ENCODE measurements around the gene ATP6V1B1. TPM values are rescaled to one million over a fixed set of nuclear protein-coding genes. Genes with fewer than 3 reads are reported as not detected.

The ATP6V1B1 gene
- total and polyA plus RNA-seq, 2 of the 4 experiments (the other 2 are of a cell fraction): 1.3 TPM; not detected in 1

DNA sequence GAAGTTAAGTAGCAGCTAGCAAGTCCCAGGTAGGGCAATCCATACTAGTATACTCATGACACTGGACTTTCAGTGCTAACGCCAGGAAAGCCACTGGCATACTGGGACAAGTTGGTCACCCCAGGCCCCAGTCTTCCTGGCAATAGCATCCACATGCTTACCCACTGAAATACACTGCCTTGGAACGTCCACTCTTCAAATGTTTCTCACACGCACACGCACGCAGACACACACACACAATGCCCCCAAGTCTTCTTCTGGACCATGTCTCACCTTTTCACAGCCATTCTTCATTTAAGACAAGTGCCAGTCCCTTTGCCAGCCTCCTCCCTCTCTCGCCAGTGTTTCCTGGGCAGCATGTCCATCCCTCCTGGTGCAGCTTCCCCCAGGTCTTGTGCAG, 67.7 kb downstream of the ATP6V1B1 start:
- Histone ChIP-seq H3K27ac (ENCODE audit: insufficient read depth, low read length) (no peak overlapping the region), H3K9me3 (ENCODE audit: control insufficient read depth, insufficient read depth, low read length) (no peaks in the 10 kb centered on the region), H3K4me1 (ENCODE audit: control insufficient read depth, insufficient read depth, low read length) (peaks cover 2% of the 10 kb centered on the region; the same call in 1 of the 2 replicates), H3K4ac (ENCODE audit: low read depth, low read length) (no peak overlapping the region), H3K14ac (replicated peaks; ENCODE audit: low read depth, low read length) (no peak overlapping the region), H3K4me2 (ENCODE audit: low read depth, low read length) (no peak overlapping the region), H2BK5ac (ENCODE audit: low read depth, low read length, poor library complexity, severe bottlenecking) (no peak overlapping the region), H2BK20ac (ENCODE audit: low read depth, low read length) (no peak overlapping the region), H4K20me1 (ENCODE audit: insufficient read depth, low read length) (no peaks in the 10 kb centered on the region), H4K91ac (ENCODE audit: insufficient read depth, low read depth, low read length) (no peak overlapping the region), H3K36me3 (ENCODE audit: control insufficient read depth, insufficient read depth, low read length) (no peaks in the 10 kb centered on the region), H3K9ac (ENCODE audit: low read depth, low read length) (no peak overlapping the region), H2AK9ac (replicated peaks; ENCODE audit: low read depth, low read length, poor library complexity) (no peak overlapping the region), H4K8ac (ENCODE audit: low read depth in 2 of 2, low read length in 2 of 2) (no peak overlapping the region), H2AK5ac (ENCODE audit: low read depth, low read length) (no peak overlapping the region), H3K23ac (ENCODE audit: low read depth, low read length) (no peak overlapping the region), H2AFZ (replicated peaks; ENCODE audit: low read length, poor library complexity) (no peak overlapping the region), H3K27me3 (ENCODE audit: control insufficient read depth, insufficient read depth, low read length) (peaks cover 5% of the 10 kb centered on the region; the same call in 1 of the 2 replicates), H3K18ac (ENCODE audit: low read depth, low read length) (no peak overlapping the region), H3K56ac (ENCODE audit: extremely low read depth, insufficient read depth, low read length) (no peak overlapping the region), H3K4me3 (ENCODE audit: insufficient read depth, low read depth, low read length) (no peak overlapping the region), H3K79me1 (ENCODE audit: low read depth in 1 of 2, low read length in 2 of 2) (no peaks in the 10 kb centered on the region), H3K9me1 (ENCODE audit: insufficient read depth, low read length) (no peaks in the 10 kb centered on the region; the same call in 1 of the 2 replicates), H2BK120ac (ENCODE audit: low read depth, low read length) (no peak overlapping the region), H4K5ac (ENCODE audit: low read depth, low read length) (no peak overlapping the region), H2BK15ac (ENCODE audit: low read depth, low read length) (no peak overlapping the region)
- dilution Hi-C loops (cut with HindIII; ENCODE audit: low sequenced_read_pairs, unreplicated experiment): no loop called here
- 80% methylated on average over 4 of the region's 6 CpGs; no CpG with 5 or more reads in 1 of the 2 experiments for WGBS, 2 experiments (ENCODE audit: extremely low coverage in 2 of 2, insufficient read length in 1 of 2)
- ChIA-PET POLR2A (ENCODE audit: unreplicated experiment) (no interaction called here), CTCF (no interaction called here)
- no peak for TF ChIP-seq CHD1 (IDR thresholded peaks at IDR 0.05; ENCODE audit: low read depth, low read length)
- TF ChIP-seq, protein P1, sequence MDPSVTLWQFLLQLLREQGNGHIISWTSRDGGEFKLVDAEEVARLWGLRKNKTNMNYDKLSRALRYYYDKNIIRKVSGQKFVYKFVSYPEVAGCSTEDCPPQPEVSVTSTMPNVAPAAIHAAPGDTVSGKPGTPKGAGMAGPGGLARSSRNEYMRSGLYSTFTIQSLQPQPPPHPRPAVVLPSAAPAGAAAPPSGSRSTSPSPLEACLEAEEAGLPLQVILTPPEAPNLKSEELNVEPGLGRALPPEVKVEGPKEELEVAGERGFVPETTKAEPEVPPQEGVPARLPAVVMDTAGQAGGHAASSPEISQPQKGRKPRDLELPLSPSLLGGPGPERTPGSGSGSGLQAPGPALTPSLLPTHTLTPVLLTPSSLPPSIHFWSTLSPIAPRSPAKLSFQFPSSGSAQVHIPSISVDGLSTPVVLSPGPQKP (IDR thresholded peaks at IDR 0.05; ENCODE audit: borderline replicate concordance, low read depth, low read length): no peak
- TF ChIP-seq, protein P2, sequence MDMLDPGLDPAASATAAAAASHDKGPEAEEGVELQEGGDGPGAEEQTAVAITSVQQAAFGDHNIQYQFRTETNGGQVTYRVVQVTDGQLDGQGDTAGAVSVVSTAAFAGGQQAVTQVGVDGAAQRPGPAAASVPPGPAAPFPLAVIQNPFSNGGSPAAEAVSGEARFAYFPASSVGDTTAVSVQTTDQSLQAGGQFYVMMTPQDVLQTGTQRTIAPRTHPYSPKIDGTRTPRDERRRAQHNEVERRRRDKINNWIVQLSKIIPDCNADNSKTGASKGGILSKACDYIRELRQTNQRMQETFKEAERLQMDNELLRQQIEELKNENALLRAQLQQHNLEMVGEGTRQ (IDR thresholded peaks at IDR 0.05; ENCODE audit: low read depth, low read length): no peak
- no peak for TF ChIP-seq CEBPB (IDR thresholded peaks at IDR 0.05; ENCODE audit: low read depth, low read length)
- no peak for TF ChIP-seq SMC3 (IDR thresholded peaks at IDR 0.05; ENCODE audit: low read depth, low read length)
- no peak for TF ChIP-seq NFE2L2 (IDR thresholded peaks at IDR 0.05; ENCODE audit: low read depth, low read length)
- TF ChIP-seq RAD21 (IDR thresholded peaks at IDR 0.05; ENCODE audit: low read length): no peak
- TF ChIP-seq RCOR1 (IDR thresholded peaks at IDR 0.05; ENCODE audit: insufficient replicate concordance, low read length): no peak
- no peak for TF ChIP-seq FOS (IDR thresholded peaks at IDR 0.05; ENCODE audit: low read depth, low read length)
- no peak for TF ChIP-seq MXI1 (IDR thresholded peaks at IDR 0.05; ENCODE audit: borderline replicate concordance, low read depth, low read length)
- no peak for TF ChIP-seq BHLHE40 (IDR thresholded peaks at IDR 0.05; ENCODE audit: low read depth, low read length)
- no peak for TF ChIP-seq POLR2A (IDR thresholded peaks at IDR 0.05; ENCODE audit: low read depth, low read length)
- ATAC-seq (ENCODE audit: low read depth) (no peak), DNase-seq (no peak)
- in situ Hi-C loops (cut with MboI; ENCODE audit: low sequenced_read_pairs): no loop called here
- no TSS peak for BruUV-seq (replicated peaks)
- intact Hi-C loops (cut with micrococcal nuclease): loop anchor here (2.0 to 10.0 kb wide), 2 partner anchors 65 to 121 kb away; partner anchors contain the start of gene NAGK

All from IMR-90 (cell line).